SK-N-SH treated with all-trans-retinoic acid at 6 μM for 48 hours (cell line): Measurements from ENCODE around the gene RNF2.

Source experiments
- ATAC-seq: fragments of 200-7000 bp; cut with Tn5 transposase; 3 replicates; pipeline ENCODE4 v1.9.1; 2020; ENCODE audit warnings: mild to moderate bottlenecking, moderate library complexity
- ARNTL ChIP-seq: fragments of 450-650 bp; formaldehyde crosslinking; IDR thresholded peaks from 2 replicates; pipeline ENCODE4 v1.5.0; 2020; ENCODE audit warnings: low read depth, mild to moderate bottlenecking, moderate library complexity, borderline replicate concordance
- BACH2 ChIP-seq: fragments of 250-450 bp; sonication (Bioruptor Pico); IDR thresholded peaks from 2 replicates; pipeline ENCODE4 v1.9.0; 2021; ENCODE audit warnings: mild to moderate bottlenecking, borderline replicate concordance
- CSDC2 ChIP-seq: fragments of 250-450 bp; sonication (Bioruptor Pico); IDR thresholded peaks from 2 replicates; pipeline ENCODE4 v1.5.0; 2020; ENCODE audit warnings: mild to moderate bottlenecking, moderate library complexity
- ESRRG ChIP-seq: fragments of 250-450 bp; sonication (Bioruptor Pico); IDR thresholded peaks from 2 replicates; pipeline ENCODE4 v1.6.1; 2021; ENCODE audit warnings: mild to moderate bottlenecking
- ISL1 ChIP-seq: fragments of 250-450 bp; sonication (Bioruptor Pico); IDR thresholded peaks from 2 replicates; pipeline ENCODE4 v2.1.2; 2022; ENCODE audit warnings: mild to moderate bottlenecking, moderate library complexity
- OSR1 ChIP-seq: fragments of 250-450 bp; sonication (Bioruptor Pico); IDR thresholded peaks from 2 replicates; pipeline ENCODE4 v1.8.0; 2022; ENCODE audit warnings: moderate library complexity, mild to moderate bottlenecking, inconsistent platforms
- PPARA ChIP-seq: fragments of 250-450 bp; sonication (Bioruptor Pico); IDR thresholded peaks from 2 replicates; pipeline ENCODE4 v1.5.0; 2020; ENCODE audit warnings: mild to moderate bottlenecking, borderline replicate concordance
- RARB ChIP-seq: fragments of 250-450 bp; sonication (Bioruptor Pico); IDR thresholded peaks from 2 replicates; pipeline ENCODE4 v1.8.0; 2021; ENCODE audit warnings: mild to moderate bottlenecking, moderate library complexity
- SNAI2 ChIP-seq: fragments of 250-450 bp; sonication (Bioruptor Pico); IDR thresholded peaks from 2 replicates; pipeline ENCODE4 v1.5.0; 2020; ENCODE audit warnings: mild to moderate bottlenecking, moderate library complexity
- TOX ChIP-seq: fragments of 250-450 bp; sonication (Bioruptor Pico); IDR thresholded peaks from 2 replicates; pipeline ENCODE4 v1.8.0; 2021; ENCODE audit warnings: mild to moderate bottlenecking, moderate library complexity, borderline replicate concordance
- ZC3H10 ChIP-seq: fragments of 250-450 bp; sonication (Bioruptor Pico); IDR thresholded peaks from 2 replicates; pipeline ENCODE4 v1.5.1; 2021; ENCODE audit warnings: mild to moderate bottlenecking, moderate library complexity
- ZFP3 ChIP-seq: fragments of 250-450 bp; sonication (Bioruptor Pico); IDR thresholded peaks from 2 replicates; pipeline ENCODE4 v1.5.0; 2020; ENCODE audit warnings: mild to moderate bottlenecking, moderate library complexity
- ZFP30 ChIP-seq: fragments of 450-650 bp; formaldehyde crosslinking; IDR thresholded peaks from 2 replicates; pipeline ENCODE4 v1.5.0; 2022; ENCODE audit warnings: mild to moderate bottlenecking, moderate library complexity
- ZNF565 ChIP-seq: fragments of 450-650 bp; formaldehyde crosslinking; conservative IDR thresholded peaks from 2 replicates; pipeline ENCODE4 v1.5.0; 2020; ENCODE audit warnings: low read depth, mild to moderate bottlenecking, moderate library complexity
- TF ChIP-seq, protein P1 (sequence below): fragments of 250-450 bp; sonication (Bioruptor Pico); IDR thresholded peaks from 2 replicates; pipeline ENCODE4 v1.5.1; 2021; ENCODE audit warnings: mild to moderate bottlenecking, moderate library complexity
- TF ChIP-seq, protein P2 (sequence below): fragments of 250-450 bp; sonication (Bioruptor Pico); IDR thresholded peaks from 2 replicates; pipeline ENCODE4 v1.5.0; 2020; ENCODE audit warnings: mild to moderate bottlenecking, moderate library complexity
- TF ChIP-seq, protein P3 (sequence below): fragments of 250-450 bp; sonication (Bioruptor Pico); IDR thresholded peaks from 2 replicates; pipeline ENCODE4 v1.8.0; 2020; ENCODE audit warnings: mild to moderate bottlenecking, moderate library complexity, borderline replicate concordance
- TF ChIP-seq, protein P4 (sequence below): fragments of 250-450 bp; sonication (Bioruptor Pico); IDR thresholded peaks from 2 replicates; pipeline ENCODE4 v1.8.0; 2021; ENCODE audit warnings: low read depth, mild to moderate bottlenecking, moderate library complexity, borderline replicate concordance
- TF ChIP-seq, protein P5 (sequence below): fragments of 250-450 bp; sonication (Bioruptor Pico); IDR thresholded peaks from 2 replicates; pipeline ENCODE4 v1.5.1; 2020; ENCODE audit warnings: low read depth, mild to moderate bottlenecking, moderate library complexity

RNF2 gene

DNA sequence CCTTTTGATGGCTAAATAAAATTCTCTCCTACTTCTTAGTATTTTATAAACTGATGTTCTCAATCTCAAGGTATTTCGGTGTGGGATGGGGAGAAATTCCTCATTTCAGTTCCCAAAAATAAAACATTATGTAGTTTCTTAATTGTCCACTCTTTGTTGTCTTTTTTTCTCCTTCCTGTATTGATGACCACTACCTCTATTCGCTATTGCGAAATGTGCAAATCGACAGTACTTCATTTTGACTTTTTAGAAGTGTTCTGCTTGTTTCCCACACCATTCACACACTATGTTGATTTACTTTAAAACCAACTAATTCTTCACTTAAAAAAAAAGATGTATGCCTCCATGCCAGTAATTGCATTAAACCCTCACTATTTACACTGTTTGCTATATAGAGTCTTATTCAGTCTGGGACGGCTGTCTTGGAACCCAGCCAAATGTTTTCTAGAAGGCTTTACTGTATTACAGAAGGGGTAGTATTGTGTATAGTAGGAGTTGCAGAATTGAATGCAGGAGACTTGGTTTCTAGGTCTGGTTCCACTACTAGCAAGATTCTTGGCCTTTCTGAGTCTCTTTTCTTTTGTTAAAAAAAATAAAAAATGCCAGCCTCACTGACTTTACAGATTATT lies 5.6 kb downstream of the RNF2 start (continued):
- TF ChIP-seq ZC3H10 (no peak), ZFP3 (CRISPR knock-in tag) (no peak)

DNA sequence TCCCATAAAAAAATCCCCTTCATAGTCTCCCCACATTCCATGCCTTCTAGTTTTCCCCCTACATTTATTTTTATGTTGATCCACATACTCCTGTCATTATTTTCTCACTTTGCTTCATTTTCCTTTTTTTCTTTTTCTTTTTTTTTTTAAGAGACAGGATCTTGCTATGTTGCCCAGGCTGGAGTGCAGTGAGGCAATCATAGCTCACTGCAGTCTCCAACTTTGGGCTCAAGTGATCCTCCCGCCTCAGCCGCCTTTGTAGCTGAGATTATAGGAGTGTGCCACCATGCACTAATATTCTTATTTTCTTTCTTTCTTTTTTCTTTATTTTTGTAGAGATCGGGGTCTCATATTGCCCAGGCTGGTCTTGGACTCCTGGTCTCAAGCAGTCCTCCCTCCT lies 7.8 kb downstream of the RNF2 start:
- ATAC-seq = no peak
- TF ChIP-seq TOX (CRISPR knock-in tag) = no peak
- TF ChIP-seq ZC3H10 = no peak
- TF ChIP-seq CSDC2 (CRISPR knock-in tag) = no peak
- TF ChIP-seq, all 23 proteins: peak for 0

DNA sequence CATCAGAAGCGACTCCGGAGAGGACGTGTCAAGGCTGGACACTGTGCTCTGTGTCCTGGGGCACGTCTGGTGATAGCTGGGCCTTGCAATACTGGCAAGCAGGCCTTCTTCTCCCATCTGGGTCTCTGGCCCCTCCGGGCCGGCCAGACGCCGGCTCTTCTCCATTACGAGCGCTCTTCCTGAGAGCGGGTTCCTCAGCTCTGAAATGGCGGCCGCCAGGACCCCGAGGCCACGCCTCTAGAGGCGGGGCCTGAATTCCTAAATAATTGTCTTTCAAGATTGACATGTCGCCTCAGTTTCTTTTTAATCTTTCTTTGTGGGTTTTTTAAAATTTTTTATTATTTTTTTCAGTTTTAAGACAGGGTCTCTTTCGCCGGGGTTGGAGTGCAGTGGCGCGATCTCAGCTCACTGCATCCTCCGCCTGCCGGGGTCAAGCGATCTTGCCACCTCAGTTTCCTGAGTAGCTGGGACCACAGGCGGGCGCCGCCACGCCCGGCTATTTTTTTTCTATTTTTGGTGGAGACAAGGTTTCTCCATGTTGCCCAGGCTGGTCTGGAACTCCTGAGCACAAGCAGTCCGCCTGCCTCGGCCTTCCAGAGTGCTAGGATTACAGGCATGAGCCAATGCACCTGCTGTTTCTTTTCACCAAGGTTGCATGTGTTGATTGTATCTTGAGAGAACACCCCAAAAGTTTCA lies 9.2 kb downstream of the RNF2 start:
- ATAC-seq = no peak
- TF ChIP-seq OSR1 (CRISPR knock-in tag) = no peak
- TF ChIP-seq ESRRG (CRISPR knock-in tag) = no peak
- TF ChIP-seq ISL1 = no peak
- TF ChIP-seq, protein P1, sequence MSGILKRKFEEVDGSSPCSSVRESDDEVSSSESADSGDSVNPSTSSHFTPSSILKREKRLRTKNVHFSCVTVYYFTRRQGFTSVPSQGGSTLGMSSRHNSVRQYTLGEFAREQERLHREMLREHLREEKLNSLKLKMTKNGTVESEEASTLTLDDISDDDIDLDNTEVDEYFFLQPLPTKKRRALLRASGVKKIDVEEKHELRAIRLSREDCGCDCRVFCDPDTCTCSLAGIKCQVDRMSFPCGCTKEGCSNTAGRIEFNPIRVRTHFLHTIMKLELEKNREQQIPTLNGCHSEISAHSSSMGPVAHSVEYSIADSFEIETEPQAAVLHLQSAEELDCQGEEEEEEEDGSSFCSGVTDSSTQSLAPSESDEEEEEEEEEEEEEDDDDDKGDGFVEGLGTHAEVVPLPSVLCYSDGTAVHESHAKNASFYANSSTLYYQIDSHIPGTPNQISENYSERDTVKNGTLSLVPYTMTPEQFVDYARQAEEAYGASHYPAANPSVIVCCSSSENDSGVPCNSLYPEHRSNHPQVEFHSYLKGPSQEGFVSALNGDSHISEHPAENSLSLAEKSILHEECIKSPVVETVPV (CRISPR knock-in tag) = no peak
- TF ChIP-seq PPARA = no peak
- no peak for TF ChIP-seq ZC3H10
- TF ChIP-seq ZFP30 (CRISPR knock-in tag) = no peak
- TF ChIP-seq BACH2 (CRISPR knock-in tag) = no peak
- TF ChIP-seq, protein P2, sequence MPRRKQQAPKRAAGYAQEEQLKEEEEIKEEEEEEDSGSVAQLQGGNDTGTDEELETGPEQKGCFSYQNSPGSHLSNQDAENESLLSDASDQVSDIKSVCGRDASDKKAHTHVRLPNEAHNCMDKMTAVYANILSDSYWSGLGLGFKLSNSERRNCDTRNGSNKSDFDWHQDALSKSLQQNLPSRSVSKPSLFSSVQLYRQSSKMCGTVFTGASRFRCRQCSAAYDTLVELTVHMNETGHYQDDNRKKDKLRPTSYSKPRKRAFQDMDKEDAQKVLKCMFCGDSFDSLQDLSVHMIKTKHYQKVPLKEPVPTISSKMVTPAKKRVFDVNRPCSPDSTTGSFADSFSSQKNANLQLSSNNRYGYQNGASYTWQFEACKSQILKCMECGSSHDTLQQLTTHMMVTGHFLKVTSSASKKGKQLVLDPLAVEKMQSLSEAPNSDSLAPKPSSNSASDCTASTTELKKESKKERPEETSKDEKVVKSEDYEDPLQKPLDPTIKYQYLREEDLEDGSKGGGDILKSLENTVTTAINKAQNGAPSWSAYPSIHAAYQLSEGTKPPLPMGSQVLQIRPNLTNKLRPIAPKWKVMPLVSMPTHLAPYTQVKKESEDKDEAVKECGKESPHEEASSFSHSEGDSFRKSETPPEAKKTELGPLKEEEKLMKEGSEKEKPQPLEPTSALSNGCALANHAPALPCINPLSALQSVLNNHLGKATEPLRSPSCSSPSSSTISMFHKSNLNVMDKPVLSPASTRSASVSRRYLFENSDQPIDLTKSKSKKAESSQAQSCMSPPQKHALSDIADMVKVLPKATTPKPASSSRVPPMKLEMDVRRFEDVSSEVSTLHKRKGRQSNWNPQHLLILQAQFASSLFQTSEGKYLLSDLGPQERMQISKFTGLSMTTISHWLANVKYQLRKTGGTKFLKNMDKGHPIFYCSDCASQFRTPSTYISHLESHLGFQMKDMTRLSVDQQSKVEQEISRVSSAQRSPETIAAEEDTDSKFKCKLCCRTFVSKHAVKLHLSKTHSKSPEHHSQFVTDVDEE = no peak
- no peak for TF ChIP-seq SNAI2 (CRISPR knock-in tag)
- TF ChIP-seq, protein P3, sequence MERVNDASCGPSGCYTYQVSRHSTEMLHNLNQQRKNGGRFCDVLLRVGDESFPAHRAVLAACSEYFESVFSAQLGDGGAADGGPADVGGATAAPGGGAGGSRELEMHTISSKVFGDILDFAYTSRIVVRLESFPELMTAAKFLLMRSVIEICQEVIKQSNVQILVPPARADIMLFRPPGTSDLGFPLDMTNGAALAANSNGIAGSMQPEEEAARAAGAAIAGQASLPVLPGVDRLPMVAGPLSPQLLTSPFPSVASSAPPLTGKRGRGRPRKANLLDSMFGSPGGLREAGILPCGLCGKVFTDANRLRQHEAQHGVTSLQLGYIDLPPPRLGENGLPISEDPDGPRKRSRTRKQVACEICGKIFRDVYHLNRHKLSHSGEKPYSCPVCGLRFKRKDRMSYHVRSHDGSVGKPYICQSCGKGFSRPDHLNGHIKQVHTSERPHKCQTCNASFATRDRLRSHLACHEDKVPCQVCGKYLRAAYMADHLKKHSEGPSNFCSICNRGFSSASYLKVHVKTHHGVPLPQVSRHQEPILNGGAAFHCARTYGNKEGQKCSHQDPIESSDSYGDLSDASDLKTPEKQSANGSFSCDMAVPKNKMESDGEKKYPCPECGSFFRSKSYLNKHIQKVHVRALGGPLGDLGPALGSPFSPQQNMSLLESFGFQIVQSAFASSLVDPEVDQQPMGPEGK (CRISPR knock-in tag) = no peak
- TF ChIP-seq ZFP3 (CRISPR knock-in tag) = no peak

DNA sequence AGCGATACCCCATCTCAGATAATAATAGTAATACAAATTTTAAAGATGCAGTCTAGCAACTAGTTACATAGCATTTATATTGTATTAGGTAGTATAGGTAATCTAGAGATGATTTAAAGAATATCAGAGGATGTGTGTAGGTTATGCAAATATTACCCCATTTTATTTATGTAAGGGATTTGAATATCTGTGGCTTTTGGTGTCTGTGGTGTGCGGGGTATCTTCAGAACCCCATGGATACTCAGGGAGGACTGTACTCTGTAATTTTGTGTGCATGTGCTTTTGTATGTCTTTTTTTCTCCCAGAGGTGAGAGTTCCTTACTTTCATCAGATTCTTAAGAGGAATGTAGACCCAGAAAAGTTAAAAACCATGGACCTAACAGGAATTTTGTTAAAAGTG lies 12.8 kb downstream of the RNF2 start:
- ATAC-seq = no peak
- TF ChIP-seq ZFP30 (CRISPR knock-in tag) = no peak
- TF ChIP-seq, protein P1 (CRISPR knock-in tag) = no peak
- no peak for TF ChIP-seq CSDC2 (CRISPR knock-in tag)
- TF ChIP-seq, protein P4, sequence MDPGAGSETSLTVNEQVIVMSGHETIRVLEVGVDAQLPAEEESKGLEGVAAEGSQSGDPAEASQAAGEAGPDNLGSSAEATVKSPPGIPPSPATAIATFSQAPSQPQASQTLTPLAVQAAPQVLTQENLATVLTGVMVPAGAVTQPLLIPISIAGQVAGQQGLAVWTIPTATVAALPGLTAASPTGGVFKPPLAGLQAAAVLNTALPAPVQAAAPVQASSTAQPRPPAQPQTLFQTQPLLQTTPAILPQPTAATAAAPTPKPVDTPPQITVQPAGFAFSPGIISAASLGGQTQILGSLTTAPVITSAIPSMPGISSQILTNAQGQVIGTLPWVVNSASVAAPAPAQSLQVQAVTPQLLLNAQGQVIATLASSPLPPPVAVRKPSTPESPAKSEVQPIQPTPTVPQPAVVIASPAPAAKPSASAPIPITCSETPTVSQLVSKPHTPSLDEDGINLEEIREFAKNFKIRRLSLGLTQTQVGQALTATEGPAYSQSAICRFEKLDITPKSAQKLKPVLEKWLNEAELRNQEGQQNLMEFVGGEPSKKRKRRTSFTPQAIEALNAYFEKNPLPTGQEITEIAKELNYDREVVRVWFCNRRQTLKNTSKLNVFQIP (CRISPR knock-in tag) = no peak
- no peak for TF ChIP-seq ZNF565 (CRISPR knock-in tag)
- no peak for TF ChIP-seq SNAI2 (CRISPR knock-in tag)
- TF ChIP-seq PPARA = no peak
- TF ChIP-seq ZFP3 (CRISPR knock-in tag) = no peak
- TF ChIP-seq ARNTL (CRISPR knock-in tag) = no peak
- TF ChIP-seq, protein P2 = no peak
- no peak for TF ChIP-seq BACH2 (CRISPR knock-in tag)
- TF ChIP-seq, protein P5, sequence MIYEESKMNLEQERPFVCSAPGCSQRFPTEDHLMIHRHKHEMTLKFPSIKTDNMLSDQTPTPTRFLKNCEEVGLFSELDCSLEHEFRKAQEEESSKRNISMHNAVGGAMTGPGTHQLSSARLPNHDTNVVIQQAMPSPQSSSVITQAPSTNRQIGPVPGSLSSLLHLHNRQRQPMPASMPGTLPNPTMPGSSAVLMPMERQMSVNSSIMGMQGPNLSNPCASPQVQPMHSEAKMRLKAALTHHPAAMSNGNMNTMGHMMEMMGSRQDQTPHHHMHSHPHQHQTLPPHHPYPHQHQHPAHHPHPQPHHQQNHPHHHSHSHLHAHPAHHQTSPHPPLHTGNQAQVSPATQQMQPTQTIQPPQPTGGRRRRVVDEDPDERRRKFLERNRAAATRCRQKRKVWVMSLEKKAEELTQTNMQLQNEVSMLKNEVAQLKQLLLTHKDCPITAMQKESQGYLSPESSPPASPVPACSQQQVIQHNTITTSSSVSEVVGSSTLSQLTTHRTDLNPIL (CRISPR knock-in tag) = no peak
- TF ChIP-seq ESRRG (CRISPR knock-in tag) = no peak
- no peak for TF ChIP-seq ISL1
- no peak for TF ChIP-seq ZC3H10
- no peak for TF ChIP-seq RARB (CRISPR knock-in tag)
- no peak for TF ChIP-seq OSR1 (CRISPR knock-in tag)
